PC-3 (cell line): ENCODE results near the gene TANC1.

ENCODE experiments used
- CTCF ChIP-seq: fragments of 300-600 bp; sonication (generic); conservative IDR thresholded peaks from 2 replicates; pipeline ENCODE4 v1.5.1; 2017; ENCODE audit warnings: antibody characterized with exemption, low read depth, mild to moderate bottlenecking, low read length
- EZH2 ChIP-seq: fragments of 300-600 bp; sonication (generic); IDR thresholded peaks from one replicate; pipeline ENCODE4 v1.6.1; 2017; ENCODE audit warnings: antibody characterized with exemption, mild to moderate bottlenecking, low read length; ENCODE audit not compliant: unreplicated experiment
- EZH2phosphoT487 ChIP-seq: fragments of 300-600 bp; sonication (generic); IDR thresholded peaks from 2 replicates; pipeline ENCODE4 v1.6.1; 2018; ENCODE audit warnings: mild to moderate bottlenecking, antibody characterized with exemption, low read length, borderline replicate concordance

- TF ChIP-seq EZH2: no peak
- TF ChIP-seq CTCF: no peak
- no peak for TF ChIP-seq EZH2phosphoT487
These were observed 178.7 kb downstream of the TANC1 start for GRCh38 chr2:159146996-159147666.
